Endothelial cell of umbilical vein (primary cell): ENCODE measurements around the gene ANO7. TPM values are rescaled to one million over a fixed set of nuclear protein-coding genes. Genes with fewer than 3 reads are reported as not detected.

Source experiments
- BruUV-seq: library from RNA; stranded (reverse); fragments of 400-500 nt; replicated peaks from 2 replicates; lab custom pipeline; 2021; lab: Mats Ljungman, UMichigan
- CTCF ChIA-PET: fragments of 300-600, 350-600 bp; sonication (Branson Sonifier 250); formaldehyde crosslinking; loops from one replicate; lab custom pipeline; 2021; ENCODE audit warnings: antibody characterized with exemption, inconsistent platforms; lab: Charles Lee
- POLR2A ChIA-PET: fragments of 300-600, 350-600 bp; sonication (Branson Sonifier 250); formaldehyde crosslinking; loops from one replicate; lab custom pipeline; 2021; ENCODE audit warnings: antibody characterized with exemption, inconsistent platforms; lab: Charles Lee
- DNase-seq: peaks from one replicate; pipeline ENCODE4 v3.0.0-alpha.2; 2011; ENCODE audit warnings: low read depth, low spot score
- FAIRE-seq: peaks from 2 replicates; lab custom pipeline; 2011; peaks lifted over from hg19 to GRCh38; lab: Jason Lieb, UNC
- H2AFZ ChIP-seq: 2 replicates; pipeline ENCODE4 v1.6.0; 2012; ENCODE audit warnings: low read depth, low read length, control low read depth, inconsistent platforms
- H3K27ac ChIP-seq: 2 replicates; pipeline ENCODE4 v1.5.1; 2011; ENCODE audit warnings: low read depth, mild to moderate bottlenecking, control low read depth, low read length, moderate library complexity; ENCODE audit not compliant: insufficient read depth
- H3K27me3 ChIP-seq, 2 experiments: 2 replicates each; pipeline versions ENCODE4 v1.6.0 to v1.6.1; 2011; ENCODE audit warnings: low read length in 2 of 2, mixed read lengths in 1 of 2; ENCODE audit not compliant: control insufficient read depth in 2 of 2, insufficient read depth in 2 of 2
- H3K36me3 ChIP-seq, 2 experiments: 2 replicates in 1 of 2; 3 replicates in 1 of 2; pipeline ENCODE4 v1.5.1; 2011; ENCODE audit warnings: low read length in 2 of 2, mild to moderate bottlenecking in 1 of 2, moderate library complexity in 1 of 2; ENCODE audit not compliant: control insufficient read depth in 2 of 2, insufficient read depth in 2 of 2; ENCODE audit errors: extremely low read depth in 1 of 2
- H3K4me1 ChIP-seq: 3 replicates; pipeline ENCODE4 v1.5.1; 2011; ENCODE audit warnings: mild to moderate bottlenecking, low read length; ENCODE audit not compliant: control insufficient read depth, insufficient read depth; ENCODE audit errors: extremely low read depth
- H3K4me2 ChIP-seq: 2 replicates; pipeline ENCODE4 v1.6.1; 2011; ENCODE audit warnings: low read length, control low read depth, mixed read lengths; ENCODE audit not compliant: insufficient read depth
- H3K4me3 ChIP-seq, 3 experiments: fragments of 200-600 bp in 1 of 3; sonication (generic), shearing (Covaris generic) in 1 of 3; replicated peaks in 1 of 3; 2 replicates each; pipeline ENCODE4 v1.5.1; 2011 to 2016; ENCODE audit warnings: control low read depth in 3 of 3, low read length in 3 of 3, mild to moderate bottlenecking in 2 of 3, inconsistent platforms in 1 of 3, low read depth in 1 of 3, moderate library complexity in 1 of 3; ENCODE audit not compliant: insufficient read depth in 1 of 3
- H3K79me2 ChIP-seq: 2 replicates; pipeline ENCODE4 v1.6.0; 2012; ENCODE audit warnings: low read length, inconsistent platforms; ENCODE audit not compliant: control insufficient read depth, insufficient read depth
- H3K9ac ChIP-seq: replicated peaks from 2 replicates; pipeline ENCODE3; 2011; ENCODE audit warnings: low read length, control low read depth; ENCODE audit not compliant: insufficient read depth; ENCODE audit errors: extremely low read depth
- H3K9me1 ChIP-seq: replicated peaks from 3 replicates; pipeline ENCODE4 v1.6.0; 2011; ENCODE audit warnings: mild to moderate bottlenecking, low read length; ENCODE audit not compliant: control insufficient read depth, insufficient read depth; ENCODE audit errors: extremely low read depth
- H3K9me3 ChIP-seq: replicated peaks from 2 replicates; pipeline ENCODE4 v1.5.1; 2012; ENCODE audit warnings: low read length, inconsistent platforms; ENCODE audit not compliant: control insufficient read depth, insufficient read depth
- H4K20me1 ChIP-seq: replicated peaks from 2 replicates; pipeline ENCODE3; 2011; ENCODE audit warnings: mild to moderate bottlenecking, low read length; ENCODE audit not compliant: control insufficient read depth, insufficient read depth; ENCODE audit errors: extremely low read depth
- CTCF ChIP-seq, 2 donors: IDR thresholded peaks; 1 replicate in 1 of 2; 2 replicates in 1 of 2; pipeline ENCODE4 v1.5.1; 2011; ENCODE audit warnings: low read length in 2 of 2, mild to moderate bottlenecking in 2 of 2, moderate library complexity in 2 of 2, control low read depth in 1 of 2, inconsistent platforms in 1 of 2, low read depth in 1 of 2; ENCODE audit not compliant: insufficient read depth in 1 of 2; ENCODE audit errors: extremely low read depth in 1 of 2
- EZH2 ChIP-seq: IDR thresholded peaks from 2 replicates; pipeline ENCODE4 v1.6.1; 2012; ENCODE audit warnings: borderline replicate concordance, low read depth, mild to moderate bottlenecking, moderate library complexity, low read length, inconsistent platforms; ENCODE audit not compliant: severe bottlenecking
- FOS ChIP-seq: IDR thresholded peaks from 2 replicates; pipeline ENCODE4 v1.6.1; 2011; ENCODE audit warnings: mild to moderate bottlenecking, low read length, moderate library complexity, borderline replicate concordance; ENCODE audit not compliant: insufficient read depth
- GATA2 ChIP-seq: IDR thresholded peaks from 2 replicates; pipeline ENCODE4 v1.7.0; 2011; ENCODE audit warnings: low read depth, mild to moderate bottlenecking, moderate library complexity, mixed read lengths, low read length; ENCODE audit not compliant: insufficient read length, insufficient read depth
- JUN ChIP-seq: IDR thresholded peaks from 2 replicates; pipeline ENCODE4 v1.6.1; 2011; ENCODE audit warnings: borderline replicate concordance, low read depth; ENCODE audit not compliant: insufficient read length, insufficient read depth
- MAX ChIP-seq: IDR thresholded peaks from 2 replicates; pipeline ENCODE4 v1.6.1; 2011; ENCODE audit not compliant: insufficient read depth, insufficient read length
- MYC ChIP-seq: IDR thresholded peaks from one replicate; pipeline ENCODE4 v1.6.1; 2011; ENCODE audit warnings: mild to moderate bottlenecking, low read depth, low read length
- POLR2A ChIP-seq: IDR thresholded peaks from 2 replicates; pipeline ENCODE4 v1.6.1; 2012; ENCODE audit warnings: low read depth, mild to moderate bottlenecking, control low read depth, low read length
- POLR2AphosphoS5 ChIP-seq: IDR thresholded peaks from 2 replicates; pipeline ENCODE4 v1.6.1; 2012; ENCODE audit warnings: low read depth, mild to moderate bottlenecking, control low read depth, low read length, moderate library complexity; ENCODE audit not compliant: insufficient read depth
- dilution Hi-C: fragments of 300-500 bp; cut with MboI; formaldehyde crosslinking; loops from one replicate; pipeline ENCODE4 v1.15.0; 2019; ENCODE audit warnings: low sequenced_read_pairs; ENCODE audit not compliant: extremely low pct_ligation_motif_present
- intact Hi-C: fragments of 100-400 bp; cut with micrococcal nuclease; formaldehyde crosslinking; loops from one replicate; pipeline ENCODE4 v1.10.0; 2022
- polyA plus RNA-seq, 4 experiments: library from polyadenylated mRNA; depleted of rRNA in 3 of 4; stranded (reverse) in 3 of 4; unstranded in 1 of 4; fragments of >200 nt; gene quantifications; 2 replicates each; pipeline versions ENCODE4 v1.2.1 to v1.2.3, GENCODE V29; 2011 to 2012; ENCODE audit warnings: missing spikeins in 1 of 4
- total RNA-seq: library from RNA; stranded (reverse); gene quantifications from 2 replicates; pipeline ENCODE4 v1.2.3, GENCODE V29; 2021

The ANO7 gene
- total and polyA plus RNA-seq, 2 donors (not counting 3 experiments of a cell fraction or from before 2014, with no cell fraction given) = 0.81 to 2.5 TPM

GRCh38 chr2:241178961-241179360 lies 9.5 kb upstream of the ANO7 start:
- no peaks in the 10 kb centered on the region for H3K4me1 ChIP-seq
- no peak overlapping the region for H2AFZ ChIP-seq
- no peaks in the 10 kb centered on the region for H3K79me2 ChIP-seq
- H3K4me2 ChIP-seq = no peak overlapping the region
- H3K27me3 ChIP-seq = no peaks in the 10 kb centered on the region
- dilution Hi-C loops (no loop called here), intact Hi-C loops (no loop called here)
- H3K9me3 ChIP-seq = no peaks in the 10 kb centered on the region
- TF ChIP-seq JUN (no peak), EZH2 (no peak), POLR2A (no peak), GATA2 (no peak), MAX (no peak), MYC (no peak), CTCF (IDR thresholded peaks at IDR 0.05; ENCODE audit: extremely low read depth in 1 of 2, insufficient read depth in 1 of 2, low read depth in 1 of 2, low read length in 2 of 2) (no peak), FOS (no peak), POLR2AphosphoS5 (no peak)
- CTCF ChIA-PET = no interaction called here
- POLR2A ChIA-PET = no interaction called here
- FAIRE-seq (no peak), DNase-seq (no peak)
- no peaks in the 10 kb centered on the region for H3K9me1 ChIP-seq
- H3K4me3 ChIP-seq = no peak overlapping the region
- no peaks in the 10 kb centered on the region for H4K20me1 ChIP-seq
- no peak overlapping the region for H3K27ac ChIP-seq
- BruUV-seq = no TSS peak
- no peak overlapping the region for H3K9ac ChIP-seq
- H3K36me3 ChIP-seq = peaks cover 4 to 7% of the 10 kb centered on the region in 2 experiments
